Measurements from ENCODE around the gene FNDC3A.

GRCh38 chr13:49132479-49133002 is 156.8 kb downstream of the FNDC3A start:
- TF ChIP-seq, protein P1, sequence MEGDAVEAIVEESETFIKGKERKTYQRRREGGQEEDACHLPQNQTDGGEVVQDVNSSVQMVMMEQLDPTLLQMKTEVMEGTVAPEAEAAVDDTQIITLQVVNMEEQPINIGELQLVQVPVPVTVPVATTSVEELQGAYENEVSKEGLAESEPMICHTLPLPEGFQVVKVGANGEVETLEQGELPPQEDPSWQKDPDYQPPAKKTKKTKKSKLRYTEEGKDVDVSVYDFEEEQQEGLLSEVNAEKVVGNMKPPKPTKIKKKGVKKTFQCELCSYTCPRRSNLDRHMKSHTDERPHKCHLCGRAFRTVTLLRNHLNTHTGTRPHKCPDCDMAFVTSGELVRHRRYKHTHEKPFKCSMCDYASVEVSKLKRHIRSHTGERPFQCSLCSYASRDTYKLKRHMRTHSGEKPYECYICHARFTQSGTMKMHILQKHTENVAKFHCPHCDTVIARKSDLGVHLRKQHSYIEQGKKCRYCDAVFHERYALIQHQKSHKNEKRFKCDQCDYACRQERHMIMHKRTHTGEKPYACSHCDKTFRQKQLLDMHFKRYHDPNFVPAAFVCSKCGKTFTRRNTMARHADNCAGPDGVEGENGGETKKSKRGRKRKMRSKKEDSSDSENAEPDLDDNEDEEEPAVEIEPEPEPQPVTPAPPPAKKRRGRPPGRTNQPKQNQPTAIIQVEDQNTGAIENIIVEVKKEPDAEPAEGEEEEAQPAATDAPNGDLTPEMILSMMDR (conservative IDR thresholded peaks at IDR 0.05; ENCODE audit: low read depth, low read length) = no peak
- TF ChIP-seq EZH2 (IDR thresholded peaks at IDR 0.05; ENCODE audit: borderline replicate concordance, low read depth, low read length, poor library complexity, severe bottlenecking) = no peak
